ENCODE measurements around the gene NCAPD3.

DNA sequence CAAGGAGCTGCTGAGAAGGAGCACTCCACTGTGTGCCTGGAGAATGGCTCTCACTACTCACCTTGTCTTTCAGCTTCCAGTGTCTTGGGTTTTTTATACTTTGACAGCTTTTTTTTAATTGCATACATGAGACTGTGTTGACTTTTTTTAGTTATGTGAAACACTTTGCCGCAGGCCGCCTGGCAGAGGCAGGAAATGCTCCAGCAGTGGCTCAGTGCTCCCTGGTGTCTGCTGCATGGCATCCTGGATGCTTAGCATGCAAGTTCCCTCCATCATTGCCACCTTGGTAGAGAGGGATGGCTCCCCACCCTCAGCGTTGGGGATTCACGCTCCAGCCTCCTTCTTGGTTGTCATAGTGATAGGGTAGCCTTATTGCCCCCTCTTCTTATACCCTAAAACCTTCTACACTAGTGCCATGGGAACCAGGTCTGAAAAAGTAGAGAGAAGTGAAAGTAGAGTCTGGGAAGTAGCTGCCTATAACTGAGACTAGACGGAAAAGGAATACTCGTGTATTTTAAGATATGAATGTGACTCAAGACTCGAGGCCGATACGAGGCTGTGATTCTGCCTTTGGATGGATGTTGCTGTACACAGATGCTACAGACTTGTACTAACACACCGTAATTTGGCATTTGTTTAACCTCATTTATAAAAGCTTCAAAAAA is 72.6 kb downstream of the NCAPD3 start:
- TF ChIP-seq GATA2 (IDR thresholded peaks at IDR 0.05; ENCODE audit: low read depth, low read length): no peak
- TF ChIP-seq GATA3 (IDR thresholded peaks at IDR 0.05; ENCODE audit: low read depth, low read length): no peak

All from SH-SY5Y (cell line).